ENCODE results near the gene LRRFIP1.

DNA sequence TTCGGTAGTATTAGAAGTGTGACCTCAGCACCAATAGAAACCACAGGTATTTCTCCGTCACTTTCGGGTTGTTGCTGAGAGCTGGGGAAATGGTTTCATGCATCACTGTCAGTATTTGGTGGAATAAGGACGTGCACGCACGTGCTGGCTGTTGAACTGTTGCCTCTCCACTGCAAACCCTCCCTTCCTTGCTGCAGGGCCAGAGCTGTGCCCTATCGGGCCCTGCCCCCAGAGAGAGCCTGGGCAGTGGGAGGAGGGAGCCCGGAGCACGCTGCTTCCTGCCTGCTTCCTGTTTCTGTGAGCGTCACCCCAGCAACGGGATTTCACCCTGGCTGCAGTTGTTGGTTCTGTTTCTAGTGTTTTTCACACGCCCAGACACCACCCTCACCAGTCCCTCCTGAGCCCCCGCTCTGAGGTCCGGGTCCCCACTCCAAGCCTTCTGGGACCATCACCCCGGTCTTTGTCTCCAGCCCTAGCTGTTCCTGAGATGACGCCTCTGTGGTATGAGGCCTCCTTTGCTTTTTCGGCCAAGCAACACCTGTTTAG lies 47.4 kb downstream of the LRRFIP1 start:
- TF ChIP-seq, protein P1, sequence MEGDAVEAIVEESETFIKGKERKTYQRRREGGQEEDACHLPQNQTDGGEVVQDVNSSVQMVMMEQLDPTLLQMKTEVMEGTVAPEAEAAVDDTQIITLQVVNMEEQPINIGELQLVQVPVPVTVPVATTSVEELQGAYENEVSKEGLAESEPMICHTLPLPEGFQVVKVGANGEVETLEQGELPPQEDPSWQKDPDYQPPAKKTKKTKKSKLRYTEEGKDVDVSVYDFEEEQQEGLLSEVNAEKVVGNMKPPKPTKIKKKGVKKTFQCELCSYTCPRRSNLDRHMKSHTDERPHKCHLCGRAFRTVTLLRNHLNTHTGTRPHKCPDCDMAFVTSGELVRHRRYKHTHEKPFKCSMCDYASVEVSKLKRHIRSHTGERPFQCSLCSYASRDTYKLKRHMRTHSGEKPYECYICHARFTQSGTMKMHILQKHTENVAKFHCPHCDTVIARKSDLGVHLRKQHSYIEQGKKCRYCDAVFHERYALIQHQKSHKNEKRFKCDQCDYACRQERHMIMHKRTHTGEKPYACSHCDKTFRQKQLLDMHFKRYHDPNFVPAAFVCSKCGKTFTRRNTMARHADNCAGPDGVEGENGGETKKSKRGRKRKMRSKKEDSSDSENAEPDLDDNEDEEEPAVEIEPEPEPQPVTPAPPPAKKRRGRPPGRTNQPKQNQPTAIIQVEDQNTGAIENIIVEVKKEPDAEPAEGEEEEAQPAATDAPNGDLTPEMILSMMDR (IDR thresholded peaks at IDR 0.05; ENCODE audit: low read depth, low read length, poor library complexity, severe bottlenecking), result no peak
- TF ChIP-seq EZH2phosphoT487 (IDR thresholded peaks at IDR 0.05; ENCODE audit: borderline replicate concordance, low read length), result no peak
